Stimulated activated CD4-positive, alpha-beta T cell treated with anti-CD3 and anti-CD28 coated beads, Interleukin-12 subunit alpha, Interleukin-12 subunit beta, amount 100 ng/mL, for 4 hours (primary cell): ENCODE data around the gene ACVR2A.

Experiments
- DNase-seq: peaks from one replicate; pipeline ENCODE4 v3.0.0-alpha.2; 2020

ACVR2A gene

DNA sequence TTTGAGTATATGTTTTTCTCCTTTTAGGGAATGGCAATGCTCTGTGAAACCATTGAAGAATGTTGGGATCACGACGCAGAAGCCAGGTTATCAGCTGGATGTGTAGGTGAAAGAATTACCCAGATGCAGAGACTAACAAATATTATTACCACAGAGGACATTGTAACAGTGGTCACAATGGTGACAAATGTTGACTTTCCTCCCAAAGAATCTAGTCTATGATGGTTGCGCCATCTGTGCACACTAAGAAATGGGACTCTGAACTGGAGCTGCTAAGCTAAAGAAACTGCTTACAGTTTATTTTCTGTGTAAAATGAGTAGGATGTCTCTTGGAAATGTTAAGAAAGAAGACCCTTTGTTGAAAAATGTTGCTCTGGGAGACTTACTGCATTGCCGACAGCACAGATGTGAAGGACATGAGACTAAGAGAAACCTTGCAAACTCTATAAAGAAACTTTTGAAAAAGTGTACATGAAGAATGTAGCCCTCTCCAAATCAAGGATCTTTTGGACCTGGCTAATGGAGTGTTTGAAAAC is 82.3 kb downstream of the ACVR2A start:
- DNase-seq = no peak

DNA sequence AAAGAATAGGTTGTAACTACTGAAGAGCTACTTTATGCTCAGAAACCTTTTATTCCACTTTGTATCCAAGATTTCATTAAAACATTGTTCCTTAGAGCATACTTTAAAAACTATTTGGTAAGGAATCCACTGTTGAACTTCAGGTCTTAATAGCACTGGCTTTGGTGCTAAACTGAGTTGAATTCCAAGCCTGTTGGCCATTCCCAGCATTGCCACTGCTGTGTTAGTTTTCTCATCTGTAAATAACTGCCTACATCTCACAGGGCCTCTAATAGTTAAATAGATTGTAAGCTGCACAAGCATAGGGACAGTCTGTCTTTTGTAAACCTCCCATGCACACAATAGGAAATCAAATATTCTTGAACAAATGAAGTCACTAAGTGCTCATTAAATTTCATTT is 89.1 kb downstream of the ACVR2A start:
- no peak for DNase-seq

DNA sequence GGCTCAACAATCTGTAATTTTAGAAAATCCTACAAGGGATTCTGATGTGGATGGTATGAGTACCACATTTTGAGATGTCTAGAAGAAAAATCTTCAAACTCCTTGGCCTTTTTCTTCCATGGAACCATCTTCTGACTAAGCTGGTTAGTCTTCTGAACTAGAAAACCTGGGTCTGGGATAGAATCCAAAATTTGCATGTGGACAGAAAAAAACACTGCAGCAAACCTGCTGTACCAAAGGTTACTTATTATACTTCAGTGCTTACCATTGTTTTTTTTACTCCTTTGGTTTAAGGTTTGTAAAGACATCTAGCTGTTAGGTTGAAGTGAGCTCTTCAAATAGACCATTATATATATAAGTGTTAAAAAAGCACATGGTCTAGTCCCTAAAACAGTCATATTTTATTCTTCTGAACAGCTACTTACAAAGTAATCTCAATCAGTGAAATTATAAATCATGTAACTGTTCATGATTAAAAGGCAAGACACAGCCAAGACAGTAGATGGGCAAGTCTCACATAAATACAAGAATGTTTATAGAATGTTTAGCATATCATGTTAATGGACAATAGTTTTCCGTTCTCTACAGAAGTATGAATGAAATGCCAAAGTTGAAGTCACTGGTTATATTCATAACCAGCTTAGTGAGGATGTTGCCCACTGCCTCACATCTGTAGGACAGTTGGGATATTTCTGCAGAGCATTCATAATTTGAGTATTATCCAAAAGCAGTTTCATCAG is 90.2 kb downstream of the ACVR2A start:
- no peak for DNase-seq

DNA sequence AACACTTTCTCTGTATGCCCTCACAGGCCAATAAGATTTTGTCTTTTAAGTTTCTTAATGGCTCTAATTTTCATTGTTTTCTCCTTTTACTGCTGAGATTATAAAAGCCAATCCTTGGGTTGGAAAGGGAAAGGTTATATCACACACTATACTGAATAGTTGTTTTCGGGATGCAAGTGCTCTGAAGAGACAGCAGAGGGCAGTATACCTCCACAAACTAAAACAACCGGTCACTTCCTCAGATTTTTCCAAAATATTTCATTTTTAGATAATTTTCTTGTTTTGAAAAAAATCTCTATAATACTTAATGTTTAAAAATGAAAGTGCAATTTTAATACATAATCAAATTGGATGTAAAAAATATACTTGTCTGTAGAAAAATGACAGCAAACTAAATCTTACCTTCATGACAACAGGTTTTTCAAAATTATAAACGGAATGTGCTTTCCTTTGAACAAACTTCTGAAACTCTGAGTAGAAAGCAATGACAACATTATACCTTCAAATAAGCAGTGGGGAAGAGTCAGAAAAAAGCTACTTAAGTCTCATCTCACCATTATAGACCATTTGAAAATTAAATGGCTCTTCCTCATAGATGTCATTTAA is 93.0 kb downstream of the ACVR2A start:
- no peak for DNase-seq

DNA sequence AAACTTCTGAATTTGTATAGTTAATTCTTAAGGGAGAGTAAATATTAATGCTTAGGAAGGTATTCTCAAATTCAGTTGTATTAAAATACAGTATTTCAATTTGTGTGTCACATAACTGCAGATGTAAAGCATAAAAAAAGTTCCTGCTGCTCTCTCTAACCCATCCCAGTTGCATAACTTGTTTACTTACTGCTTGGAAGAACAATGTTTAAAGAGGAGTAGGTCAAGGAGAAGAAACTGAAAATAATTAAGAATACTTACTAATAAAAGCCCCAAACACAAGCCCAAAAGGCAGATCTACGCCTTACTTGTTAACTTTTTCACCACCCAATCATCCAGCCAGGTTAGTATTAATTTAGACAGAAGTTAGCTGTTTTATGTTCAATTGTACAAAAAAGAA is 94.5 kb downstream of the ACVR2A start:
- DNase-seq = no peak

DNA sequence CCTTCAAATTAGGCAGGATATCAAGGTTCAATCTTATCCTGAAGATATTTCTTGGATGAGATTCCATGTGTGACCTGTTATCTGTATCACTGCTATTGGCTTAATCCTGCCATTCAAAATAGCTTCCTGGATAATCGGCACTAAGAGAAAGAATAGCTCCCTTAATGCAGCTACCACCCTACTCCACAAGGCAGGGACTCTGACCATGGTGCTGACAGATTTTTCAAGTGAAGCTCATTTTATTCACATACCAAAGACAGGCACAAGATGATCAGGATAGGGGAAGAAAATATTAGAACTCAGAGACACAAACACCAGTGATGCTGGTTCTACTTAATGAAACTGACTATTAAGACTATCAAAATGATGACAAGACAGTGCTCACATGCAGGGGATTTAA is 100.8 kb downstream of the ACVR2A start:
- no peak for DNase-seq

DNA sequence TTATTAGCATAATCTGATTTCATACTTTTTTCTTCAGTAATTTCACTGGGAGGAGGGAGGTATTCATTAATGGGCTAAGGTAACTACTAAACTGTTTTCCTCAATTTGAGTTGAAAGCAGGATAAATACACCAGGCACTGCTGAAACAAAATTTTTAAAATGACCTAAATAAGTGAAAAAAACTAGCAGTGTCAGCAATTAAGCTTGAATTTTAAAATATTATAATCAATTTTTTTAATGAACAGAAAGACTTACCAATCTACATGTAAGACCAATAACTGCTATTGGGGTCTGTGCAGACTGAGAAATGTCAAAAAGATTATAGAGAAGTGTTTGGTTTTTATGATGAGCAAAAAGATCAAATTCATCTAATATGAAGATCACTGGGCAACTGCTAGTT is 107.3 kb downstream of the ACVR2A start:
- DNase-seq = no peak

DNA sequence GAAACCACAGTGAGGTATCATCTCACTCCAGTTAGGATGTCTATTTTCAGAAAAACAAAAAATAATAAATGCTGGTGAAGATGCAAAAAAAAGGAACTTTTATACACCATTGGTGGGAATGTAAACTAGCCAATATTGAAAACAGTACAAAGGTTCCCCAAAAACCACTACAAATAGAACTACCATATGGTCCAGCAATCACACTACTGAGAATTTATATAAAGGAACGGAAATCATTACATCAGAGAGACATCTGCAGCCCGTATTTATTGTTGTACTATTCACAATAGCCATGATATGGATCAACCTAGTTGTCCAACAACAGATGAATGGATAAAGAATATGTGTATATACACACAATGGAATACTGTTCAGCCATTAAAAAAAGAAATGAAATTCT is 123.7 kb downstream of the ACVR2A start:
- DNase-seq = no peak

DNA sequence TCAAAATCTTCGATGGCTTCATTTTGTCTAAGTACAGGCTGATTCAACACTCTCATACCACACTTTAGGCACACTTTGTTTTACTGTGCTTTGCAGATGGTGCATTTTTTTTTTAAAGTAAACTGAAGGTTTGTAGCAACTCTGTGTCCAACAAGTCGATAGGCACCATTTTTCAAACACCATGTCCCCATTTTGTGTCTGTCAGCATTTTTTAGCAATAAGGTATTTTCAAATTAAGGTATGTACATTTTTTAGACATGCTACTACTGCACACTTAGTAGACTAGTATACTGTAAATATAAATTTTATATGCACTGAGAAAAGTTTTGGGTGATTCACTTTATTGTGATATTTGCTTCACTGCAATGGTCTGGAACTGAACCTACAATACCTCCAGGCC is 131.3 kb downstream of the ACVR2A start:
- no peak for DNase-seq

DNA sequence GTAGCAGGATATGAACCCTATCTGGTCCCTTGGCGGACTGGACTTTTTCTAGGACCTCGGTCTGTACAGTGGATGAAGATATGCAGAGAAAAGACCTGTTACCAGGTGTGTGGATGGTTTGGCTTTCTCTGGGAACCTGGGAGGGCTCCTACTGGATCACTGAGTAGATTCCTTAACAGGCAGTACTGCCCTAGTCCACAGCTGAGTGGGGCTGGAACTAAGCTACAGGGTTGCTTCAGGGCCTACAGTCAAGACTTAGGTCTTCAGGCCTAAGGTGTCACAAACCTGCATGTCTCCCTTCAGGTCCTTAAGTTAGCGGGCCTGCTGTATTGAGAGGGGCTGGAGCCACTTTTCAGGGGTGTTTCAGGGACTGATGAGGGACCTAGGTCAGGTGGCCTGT is 132.8 kb downstream of the ACVR2A start:
- DNase-seq = no peak
